K562 (cell line): ENCODE results near the gene KMT2D.
A peak's percentile ranks its signal among the peaks of the same experiment; 100 is the strongest.

Experiments used
- CTCF ChIP-seq, 3 experiments: IDR thresholded peaks in 2 of 3; conservative IDR thresholded peaks in 1 of 3; 2 replicates each; pipeline ENCODE4 v1.5.1; 2011 to 2012; ENCODE audit warnings: low read length in 3 of 3, mild to moderate bottlenecking in 3 of 3, control low read depth in 2 of 3, improper control_type of control experiment in 1 of 3, inconsistent platforms in 1 of 3, low read depth in 1 of 3, mixed read lengths in 1 of 3, moderate library complexity in 1 of 3; ENCODE audit not compliant: insufficient read depth in 2 of 3
- DPF2 ChIP-seq: fragments of 450-650 bp; IDR thresholded peaks from 2 replicates; pipeline ENCODE4 v1.6.1; 2016
- FOXJ3 ChIP-seq: sonication (generic); formaldehyde crosslinking; IDR thresholded peaks from 2 replicates; pipeline ENCODE4 v1.4.0; 2020; ENCODE audit warnings: mild to moderate bottlenecking, missing genetic modification reagents
- GABPA ChIP-seq: fragments of 200-800 bp; sonication (Bioruptor generic); conservative IDR thresholded peaks from 2 replicates; pipeline ENCODE4 v1.6.1; 2016; ENCODE audit warnings: low read depth, missing genetic modification characterization, missing compliant biosample characterization
- MYNN ChIP-seq, 2 experiments: sonication (generic); formaldehyde crosslinking in 1 of 2; IDR thresholded peaks; 2 replicates each; pipeline versions ENCODE4 v1.5.0 to v1.6.1; 2016 to 2020; ENCODE audit warnings: antibody characterized with exemption in 1 of 2, missing genetic modification reagents in 1 of 2

- no peak for TF ChIP-seq CTCF (IDR thresholded peaks at IDR 0.05 in 2 of 3, conservative IDR thresholded peaks at IDR 0.05 in 1 of 3; ENCODE audit: insufficient read depth in 2 of 3, low read depth in 1 of 3, low read length in 3 of 3)
- TF ChIP-seq MYNN (IDR thresholded peaks at IDR 0.05), result 0 out of 2 replicates have a peak, but pooled peaks have one; percentile 33
- no peak for TF ChIP-seq MYNN (CRISPR knock-in tag; IDR thresholded peaks at IDR 0.05)
- no peak for TF ChIP-seq GABPA
- TF ChIP-seq DPF2, result no peak
- TF ChIP-seq FOXJ3 (CRISPR knock-in tag), result no peak
Measured at GRCh38 chr12:49030714-49031572, 29.7 kb downstream of the KMT2D start.
